HG03521 (cell line): ENCODE results near the gene FOXN3.

Experiments
- ATAC-seq: cut with Tn5 transposase; IDR thresholded peaks from one replicate; pipeline ENCODE4 v1.9.1; 2021; ENCODE audit warnings: mild to moderate bottlenecking, moderate library complexity; ENCODE audit not compliant: unreplicated experiment

Gene FOXN3

DNA sequence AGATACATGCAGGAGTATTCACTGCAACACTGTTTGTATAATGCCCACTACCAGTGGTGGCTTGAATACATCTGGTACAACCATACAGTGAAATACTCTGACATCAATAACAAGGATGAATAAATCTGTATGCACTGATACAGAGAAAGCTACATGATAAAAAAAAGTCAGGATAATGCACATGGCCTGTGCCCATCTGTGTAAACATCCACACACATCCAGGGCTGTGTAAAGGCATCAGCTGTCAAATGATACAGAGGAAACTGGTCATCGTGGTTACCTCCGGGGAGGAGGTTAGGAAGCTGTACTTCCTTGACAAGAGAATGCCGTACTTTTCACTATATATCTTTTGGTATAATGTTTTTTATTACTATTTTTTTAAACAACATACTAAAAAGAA is 176.6 kb downstream of the FOXN3 start:
- ATAC-seq = no peak

DNA sequence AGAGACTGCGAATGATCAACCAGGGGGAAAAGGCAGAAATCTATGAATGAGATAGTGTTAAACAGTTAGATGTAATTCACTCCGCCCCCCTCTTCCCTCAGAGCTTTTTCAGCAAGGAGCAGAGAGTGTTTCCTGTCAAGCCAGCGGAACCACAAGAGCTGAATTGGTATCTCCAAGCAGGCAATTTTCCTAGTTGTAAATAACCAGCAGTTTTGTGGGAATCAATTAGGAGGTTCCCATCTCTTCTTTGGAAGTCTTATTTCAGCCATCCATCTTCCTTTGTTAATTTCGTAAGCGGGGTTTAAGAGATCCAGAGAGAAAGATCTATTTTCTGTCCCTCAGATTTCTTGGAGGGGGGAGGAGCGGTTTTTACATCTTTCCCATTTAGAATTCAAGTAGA is 178.0 kb downstream of the FOXN3 start:
- ATAC-seq = no peak

DNA sequence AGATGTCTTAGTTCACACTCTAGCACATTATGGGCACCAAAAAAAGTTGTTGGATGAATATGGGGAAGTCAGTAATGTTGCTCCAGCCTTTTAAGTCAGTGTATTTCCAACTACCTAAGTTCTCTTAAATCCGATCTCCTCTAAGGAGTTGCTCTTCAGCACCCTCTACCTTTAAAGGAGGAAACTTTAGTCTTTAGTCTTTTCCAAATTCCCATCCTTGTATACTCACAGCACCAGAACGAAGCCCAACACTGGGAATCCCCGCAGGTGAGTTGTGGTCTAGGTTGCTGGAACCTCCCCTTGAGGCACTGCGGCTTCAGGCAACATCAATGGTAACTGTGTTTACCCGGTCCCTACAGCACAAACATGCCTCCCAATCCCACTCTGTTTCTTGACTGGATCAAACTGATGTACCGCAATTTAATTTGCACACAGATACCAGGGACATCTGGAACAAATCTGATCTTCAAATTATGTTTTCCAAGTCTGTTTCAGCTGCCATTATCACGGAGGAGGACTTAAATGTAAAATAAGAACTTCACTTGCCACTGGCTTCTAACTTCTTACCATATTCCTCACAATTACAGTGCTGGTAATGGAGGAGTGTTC is 179.0 kb downstream of the FOXN3 start:
- ATAC-seq = no peak

DNA sequence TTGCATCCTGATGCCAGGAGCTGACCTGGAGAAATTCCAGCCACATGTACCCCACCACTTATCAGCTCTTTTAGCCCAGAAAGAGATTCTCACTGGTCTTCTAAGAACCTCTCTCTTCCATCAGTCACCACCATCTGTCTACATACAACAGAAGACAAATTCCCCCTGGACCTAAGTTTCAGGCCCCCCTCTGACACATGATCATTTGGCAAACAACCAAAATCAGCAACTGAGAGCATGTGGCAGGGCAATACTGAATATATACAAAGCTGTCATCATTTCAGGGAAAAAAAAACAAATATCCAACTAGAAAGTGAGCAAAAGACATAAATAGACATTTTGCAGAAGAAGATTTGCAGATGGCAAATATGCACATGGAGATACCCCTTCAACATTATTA is 180.2 kb downstream of the FOXN3 start:
- no peak for ATAC-seq

DNA sequence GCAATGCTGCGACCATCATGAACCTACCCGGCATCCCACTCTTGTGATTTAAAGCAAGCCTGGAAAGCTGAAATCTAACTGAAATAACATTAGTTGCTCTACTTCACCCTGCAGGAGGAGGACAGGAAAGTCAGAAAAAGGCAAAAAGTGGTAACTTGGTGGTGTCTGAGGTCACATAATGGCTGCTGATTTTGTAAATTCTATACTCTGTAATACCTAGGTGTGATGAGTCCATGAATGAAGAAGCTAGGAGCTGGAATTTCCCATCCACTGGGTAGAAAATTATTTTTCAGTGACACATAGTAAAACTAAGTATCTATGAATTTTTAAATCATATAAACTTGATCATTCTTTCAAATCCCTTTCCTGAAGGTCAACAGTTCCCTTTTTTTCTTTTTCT is 183.8 kb downstream of the FOXN3 start:
- no peak for ATAC-seq

DNA sequence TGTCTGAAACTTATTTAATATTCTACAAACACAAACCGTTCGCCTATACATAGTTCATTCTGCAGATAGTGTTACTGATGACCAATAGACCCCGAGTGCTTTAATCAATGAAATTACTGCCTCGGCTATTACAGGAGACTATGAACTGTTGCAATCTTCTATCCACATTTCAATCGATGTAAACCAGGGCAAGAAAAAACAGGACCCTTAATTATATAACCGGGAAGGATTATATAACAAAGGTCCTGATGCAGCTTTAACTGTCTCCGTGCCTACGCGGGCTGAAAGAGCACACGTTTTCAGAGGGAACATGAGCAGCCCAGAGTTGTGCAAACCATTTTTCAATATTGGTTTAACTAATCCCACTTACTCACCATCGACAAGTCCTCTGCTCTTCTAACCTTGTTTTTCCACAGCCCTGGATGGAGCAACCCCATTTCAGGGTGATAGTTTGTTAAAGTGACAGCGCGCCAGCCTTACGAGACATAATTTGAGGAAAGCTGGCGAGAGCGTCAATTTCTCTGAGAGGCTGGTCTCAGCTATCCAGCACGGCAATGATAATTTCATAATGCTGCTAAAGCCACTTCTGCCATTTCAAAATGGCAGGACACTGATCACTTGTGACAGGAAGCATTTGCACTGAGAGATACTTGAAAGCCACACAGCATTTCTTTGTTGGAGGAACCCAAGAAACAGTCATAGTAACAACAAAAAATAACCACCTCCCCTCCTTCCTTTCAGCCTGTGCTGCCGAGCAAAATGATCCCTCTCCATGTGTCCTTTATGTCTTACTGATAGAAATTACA is 184.6 kb downstream of the FOXN3 start:
- no peak for ATAC-seq

DNA sequence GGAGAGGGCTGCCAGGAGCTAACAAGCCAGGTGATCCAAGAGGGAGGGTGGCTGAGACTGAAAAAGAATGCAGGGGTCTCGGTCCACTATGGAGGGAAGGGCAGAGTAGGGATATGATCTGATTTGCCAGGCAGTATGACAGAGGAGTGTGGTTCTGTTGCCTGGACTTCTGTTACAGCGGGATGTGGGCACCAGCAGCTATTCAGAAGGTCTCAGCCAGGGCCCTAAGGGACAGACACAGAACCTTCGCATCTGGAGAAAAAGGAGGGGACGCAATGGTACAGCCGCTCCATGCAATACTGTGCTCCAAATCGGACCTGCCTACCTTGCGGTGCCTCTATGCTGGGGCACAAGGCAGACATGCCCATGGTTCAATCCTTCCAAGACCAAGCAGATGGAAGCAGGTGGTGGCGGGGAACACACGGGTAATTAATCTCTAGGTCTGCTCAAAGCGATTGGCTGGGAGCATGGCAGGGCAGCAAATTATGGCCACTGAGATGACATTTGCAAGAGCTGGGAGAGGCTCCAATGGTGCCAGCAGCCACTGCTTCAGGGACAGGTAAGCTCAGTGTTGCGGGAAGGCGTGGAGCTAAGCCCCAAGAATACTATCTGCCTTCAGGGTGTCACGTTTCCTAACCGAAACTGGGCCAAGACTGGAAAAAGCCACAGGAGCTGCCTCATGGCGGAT is 185.5 kb downstream of the FOXN3 start:
- ATAC-seq = no peak

DNA sequence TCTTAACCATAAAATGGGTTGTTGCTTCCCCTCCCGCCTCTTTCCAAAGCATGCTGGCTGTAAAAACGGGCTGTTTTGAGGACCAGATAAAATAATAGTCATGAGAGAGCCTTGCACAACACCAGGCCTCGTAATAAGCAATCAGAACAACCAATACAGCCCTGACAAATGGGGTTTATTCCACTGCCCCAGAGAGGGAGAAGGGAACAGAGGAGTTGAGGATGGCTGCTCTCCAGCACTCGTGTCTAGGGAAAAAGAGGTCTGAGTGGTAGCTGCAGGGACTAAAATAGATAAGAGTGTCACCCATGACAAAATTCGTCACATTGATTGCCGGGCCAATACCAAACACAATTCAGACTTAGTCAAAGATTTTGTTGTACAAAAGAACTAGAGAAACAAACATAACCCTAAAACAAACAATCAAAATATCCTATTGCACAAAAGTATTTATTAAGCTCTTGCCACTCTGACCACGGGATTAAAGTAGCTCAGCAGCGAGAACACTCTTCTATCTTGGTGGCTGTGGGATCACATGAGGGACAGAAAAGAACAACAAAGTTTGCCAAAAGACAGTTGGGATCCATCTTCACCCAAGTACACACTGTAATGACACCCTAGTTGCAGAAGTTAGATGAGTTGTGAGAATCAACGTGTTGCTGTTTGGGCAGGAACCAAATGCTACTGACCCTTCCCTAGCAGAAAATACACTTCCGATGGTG is 188.0 kb downstream of the FOXN3 start:
- no peak for ATAC-seq

DNA sequence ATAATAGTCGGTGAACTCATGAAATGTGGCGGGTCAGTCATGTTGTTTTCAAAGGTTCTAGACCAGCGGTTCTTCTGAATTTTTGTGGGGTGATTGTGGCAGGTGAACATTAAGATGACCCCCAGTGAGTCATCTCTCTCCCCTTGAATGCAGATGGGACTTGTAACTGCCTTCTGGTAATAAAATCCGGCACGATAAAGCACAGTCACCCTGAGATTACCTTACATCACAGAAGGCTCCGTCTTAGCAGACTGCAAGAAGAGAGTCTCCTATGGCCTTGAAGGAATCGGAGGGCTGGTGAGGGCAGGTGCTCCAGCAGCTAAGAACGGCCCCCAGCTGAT is 189.6 kb downstream of the FOXN3 start:
- ATAC-seq = no peak

DNA sequence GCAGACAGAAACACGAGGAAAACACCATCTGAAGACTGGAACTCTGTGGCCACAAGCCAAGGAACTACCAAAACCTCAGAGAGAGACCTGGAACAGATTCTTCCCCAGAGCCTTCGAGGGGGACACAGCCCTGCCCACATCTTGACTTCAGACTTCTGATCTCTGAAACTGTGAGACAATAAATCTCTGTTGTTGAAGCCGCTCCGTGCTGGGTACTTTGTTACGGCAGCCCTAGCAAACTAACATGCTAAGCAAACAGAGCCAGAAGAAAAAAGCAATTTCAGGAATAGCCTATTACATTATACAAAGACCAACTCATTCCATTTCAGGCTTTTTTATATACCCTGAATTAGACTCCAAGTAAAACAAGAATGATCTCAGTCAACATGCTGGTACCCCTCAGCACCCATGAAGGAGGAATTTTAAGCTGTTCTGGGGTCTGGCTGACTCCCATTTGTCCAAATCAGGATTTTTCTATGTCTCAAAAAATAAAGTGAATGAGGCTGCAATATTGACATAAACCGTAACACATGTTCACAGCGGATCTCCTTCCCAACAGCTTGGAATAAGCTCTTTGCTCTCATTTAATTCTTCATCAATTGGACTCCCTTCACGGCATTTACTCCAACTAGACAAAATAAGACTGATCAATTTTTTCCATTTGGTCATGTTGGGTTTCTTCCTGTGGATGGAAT is 190.1 kb downstream of the FOXN3 start:
- no peak for ATAC-seq

DNA sequence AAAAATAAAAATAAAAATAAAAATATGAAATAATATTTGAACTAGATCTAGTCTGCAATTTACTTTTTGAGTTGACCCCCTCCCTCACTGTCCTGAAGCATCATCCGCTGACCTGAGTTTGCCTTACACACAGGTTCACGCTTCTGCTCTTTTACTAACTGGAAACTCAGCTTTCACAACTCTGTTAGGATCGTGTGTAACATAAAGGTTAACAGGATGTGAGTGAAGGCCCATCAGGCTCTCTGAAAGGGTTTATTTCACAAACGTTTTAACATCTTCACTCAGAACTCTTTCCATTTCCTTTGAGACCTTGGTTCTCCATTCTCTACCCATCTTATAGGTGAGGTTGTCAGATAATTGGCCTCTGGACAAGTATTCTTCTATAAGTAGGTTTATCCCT is 191.4 kb downstream of the FOXN3 start:
- no peak for ATAC-seq

DNA sequence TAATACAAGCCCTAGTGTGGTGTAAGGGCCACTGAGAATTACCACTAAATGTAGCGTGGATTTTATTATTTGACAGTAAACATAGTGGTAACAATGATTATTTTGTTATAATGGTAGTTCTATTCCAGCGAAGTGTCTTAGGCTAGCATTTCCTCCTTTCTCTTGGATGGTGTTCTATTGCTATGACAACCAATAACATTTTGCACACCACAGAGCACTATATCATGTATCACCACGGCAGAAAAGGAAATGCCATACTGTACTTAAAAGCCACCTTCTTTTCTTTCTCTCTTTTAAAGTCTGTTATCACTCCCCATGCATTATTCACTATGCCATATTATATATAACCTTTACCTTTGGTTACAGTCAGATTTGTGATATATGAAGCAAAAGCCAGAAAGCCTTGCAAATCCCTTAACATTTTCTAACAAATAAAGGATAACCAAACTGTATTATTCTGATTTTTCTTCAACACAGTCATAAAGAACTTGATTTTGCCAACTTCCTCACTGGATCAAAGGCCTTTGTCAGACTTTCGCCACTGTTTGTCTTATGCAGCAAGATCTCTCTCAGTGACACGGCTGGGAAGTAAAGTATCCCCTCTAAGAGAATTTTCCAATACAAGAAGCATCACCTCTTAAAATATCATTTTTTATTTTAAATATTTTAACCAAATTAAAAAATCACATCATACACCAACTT is 195.8 kb downstream of the FOXN3 start:
- no peak for ATAC-seq

DNA sequence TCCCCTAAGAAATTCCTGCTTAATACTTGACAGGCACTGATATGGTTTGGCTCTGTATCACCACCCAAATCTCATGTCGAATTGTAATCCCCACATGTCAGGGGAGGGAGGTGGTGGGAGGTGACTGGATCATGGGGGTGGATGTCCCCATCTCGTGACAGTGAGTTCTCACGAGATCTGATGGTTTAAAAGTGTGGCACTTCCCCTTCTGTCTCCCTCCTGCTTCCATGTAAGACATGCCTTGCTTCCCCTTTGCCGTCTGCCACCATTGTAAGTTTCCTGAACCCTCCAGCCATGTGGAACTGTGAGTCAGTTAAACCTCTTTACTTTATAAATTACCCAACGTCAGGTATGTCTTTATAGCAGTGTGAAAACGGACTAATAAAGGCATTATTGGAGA is 198.0 kb downstream of the FOXN3 start:
- ATAC-seq = no peak

DNA sequence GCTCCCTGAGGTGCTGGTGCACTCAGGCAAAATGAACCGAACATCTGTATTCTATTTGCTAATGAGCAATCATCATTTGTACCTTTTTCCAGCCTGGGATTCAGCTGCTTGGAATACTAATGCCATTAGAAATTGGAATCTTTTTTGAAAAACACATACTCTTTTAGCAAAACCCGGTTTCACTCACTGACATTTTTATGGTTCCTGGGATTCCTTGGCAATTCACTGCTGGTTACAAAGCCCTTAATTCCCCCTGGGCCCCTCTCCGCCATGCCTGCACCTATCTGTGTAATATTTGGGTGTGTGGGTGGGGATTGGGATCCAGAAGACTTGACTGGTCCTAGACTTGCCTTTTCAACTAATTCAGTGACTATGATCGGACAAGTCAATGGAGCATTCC is 199.1 kb downstream of the FOXN3 start:
- no peak for ATAC-seq

DNA sequence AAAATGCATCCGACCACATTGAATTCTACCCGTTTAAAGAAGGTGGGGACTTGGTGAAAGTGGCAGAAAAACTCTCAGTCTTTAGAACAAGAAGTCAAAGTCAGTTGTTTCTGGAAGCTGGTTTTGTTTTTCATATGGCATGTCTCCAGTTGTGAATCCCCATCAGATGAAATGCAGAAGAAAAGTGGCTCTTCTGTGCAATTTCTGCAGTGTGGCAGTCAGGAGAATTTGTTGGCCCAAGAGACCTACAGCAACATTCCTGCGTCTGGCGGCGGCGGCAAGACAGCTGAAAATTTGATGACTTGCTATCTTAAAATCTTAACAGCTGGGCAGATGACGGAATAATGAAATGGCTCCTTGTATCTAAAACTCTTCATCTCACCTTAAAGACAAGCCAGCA is 201.5 kb downstream of the FOXN3 start:
- no peak for ATAC-seq

DNA sequence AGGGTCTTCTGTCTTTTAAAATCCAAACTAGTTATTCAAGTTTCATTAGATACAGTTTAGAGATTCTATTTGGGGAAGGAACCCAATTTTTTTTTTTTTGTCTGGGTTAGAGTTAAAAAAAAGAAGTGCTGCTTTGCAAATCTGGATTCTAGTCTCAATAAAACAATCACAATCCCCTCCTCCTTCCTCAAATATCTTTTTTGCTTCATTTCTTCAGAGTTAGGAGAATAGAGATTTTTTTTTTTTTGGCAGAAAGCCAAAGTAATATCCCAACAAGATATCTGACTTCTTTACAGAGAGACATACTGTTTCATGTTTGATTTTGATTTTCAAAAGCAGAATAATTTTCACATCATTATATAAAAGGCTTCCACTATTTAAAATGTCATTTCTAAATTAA is 201.9 kb downstream of the FOXN3 start:
- ATAC-seq = no peak

DNA sequence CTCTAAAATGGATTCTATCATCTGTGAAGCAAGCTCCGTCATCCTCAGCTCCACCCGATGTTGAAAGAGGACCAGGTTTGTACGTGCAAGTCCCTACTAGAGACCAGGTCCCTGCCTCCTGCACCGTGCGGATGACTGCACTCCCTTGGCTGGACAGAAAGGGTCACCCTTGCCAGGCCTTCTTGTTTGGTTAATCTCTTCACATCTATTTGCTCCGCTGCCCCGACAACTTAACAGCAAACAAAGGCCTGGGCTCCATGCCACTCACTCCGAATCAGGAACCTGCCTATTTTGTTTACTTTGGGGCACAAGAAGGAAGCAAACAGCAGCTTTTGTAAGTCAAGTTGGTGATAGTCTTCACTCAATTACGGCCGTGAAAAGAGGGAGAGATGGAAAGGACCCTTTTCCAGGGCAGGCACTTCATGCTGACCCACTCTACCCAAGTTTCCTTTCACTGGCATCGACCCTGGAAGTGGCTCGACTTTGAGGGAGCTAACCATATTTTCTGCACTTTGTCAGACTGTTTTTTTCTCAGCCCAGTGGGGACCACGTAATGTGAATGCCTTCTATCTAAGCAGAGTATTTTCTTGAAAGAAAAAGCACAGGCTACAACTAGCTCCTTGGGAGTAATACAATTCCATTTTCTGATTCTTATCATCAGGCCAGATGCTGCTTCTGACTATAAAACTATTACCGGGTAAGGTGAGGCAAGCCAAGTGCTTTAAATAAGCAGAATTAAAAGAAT is 202.6 kb downstream of the FOXN3 start:
- ATAC-seq = no peak

DNA sequence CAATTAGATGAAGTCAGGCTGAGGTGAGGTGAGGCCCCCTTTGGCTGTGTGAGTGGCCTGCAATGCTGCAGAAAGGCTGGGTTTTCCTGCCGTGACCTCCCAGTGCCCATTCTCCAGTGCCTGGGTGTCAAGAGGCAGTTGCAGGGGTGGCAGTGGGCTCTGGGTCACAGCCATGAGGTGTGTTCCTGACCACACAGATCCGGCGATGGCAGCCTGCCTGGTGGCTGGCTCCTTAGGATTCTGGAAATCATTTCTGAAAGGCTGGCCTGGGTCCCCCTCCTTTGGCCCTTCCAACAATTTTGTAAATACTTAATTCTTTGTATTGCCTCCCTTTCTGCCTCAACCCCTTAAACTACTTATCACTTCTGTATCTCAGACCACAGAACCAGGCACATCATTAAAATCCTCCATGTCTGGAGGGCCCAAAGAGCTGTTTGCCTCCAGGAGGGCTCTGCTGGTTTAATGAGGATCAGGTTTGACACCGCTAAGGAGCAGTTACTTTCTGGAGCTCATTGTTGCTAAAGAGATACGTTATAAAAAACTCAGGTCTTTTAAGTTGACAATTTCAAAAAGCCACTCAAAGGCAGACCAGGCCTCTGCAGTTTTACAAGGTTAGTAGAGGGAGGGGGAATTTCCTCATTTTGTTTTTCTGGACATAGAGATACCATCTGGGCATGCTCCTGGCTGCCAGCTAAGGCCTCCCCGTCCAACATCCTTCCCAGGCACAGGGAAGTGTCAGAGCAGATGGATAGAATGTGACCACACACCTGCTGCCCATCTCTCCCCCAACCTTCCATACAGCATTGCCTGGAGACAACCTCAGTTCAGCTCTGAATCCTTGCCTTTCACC is 204.4 kb downstream of the FOXN3 start:
- ATAC-seq = no peak

DNA sequence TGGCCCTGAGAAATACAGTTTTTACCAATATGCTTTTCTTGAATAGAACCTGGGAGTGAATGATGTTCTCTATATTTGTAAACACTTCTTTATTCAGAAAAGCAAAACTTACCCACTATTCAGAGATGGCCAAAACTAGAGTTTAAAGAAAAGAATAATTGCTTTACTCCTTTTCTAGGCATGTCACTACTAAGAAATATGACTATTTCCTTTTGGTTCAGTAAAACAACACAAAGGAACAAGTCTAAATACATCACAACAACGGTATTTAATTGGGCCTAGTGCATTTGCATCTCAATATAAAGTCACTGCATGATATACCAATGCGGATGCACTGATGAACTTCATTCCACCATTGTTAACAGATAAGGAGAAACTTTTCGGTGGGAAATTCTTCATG is 207.5 kb downstream of the FOXN3 start:
- no peak for ATAC-seq
